NCI-H524 treated with DMSO at 0.1 percent for 48 hours (cell line): ENCODE measurements around the gene SEBOX.

Source experiments
- DNase-seq: peaks from one replicate; lab custom pipeline; 2025; lab: John Stamatoyannopoulos, UW

Gene SEBOX

GRCh38 chr17:28368915-28369683, 4.1 kb upstream of the SEBOX start:
- no peak for DNase-seq

- DNase-seq = no peak
Measured at GRCh38 chr17:28368306-28368831, 3.4 kb upstream of the SEBOX start.

GRCh38 chr17:28367641-28368305, 2.8 kb upstream of the SEBOX start:
- no peak for DNase-seq

- DNase-seq = no peak
Measured at GRCh38 chr17:28366605-28367004, 1.6 kb upstream of the SEBOX start.

GRCh38 chr17:28365487-28365886, 488 bp upstream of the SEBOX start:
- peak; percentile 44 for DNase-seq

- no peak for DNase-seq
Measured at GRCh38 chr17:28363776-28364650, 986 bp downstream of the SEBOX start.

GRCh38 chr17:28363186-28363585, 1.8 kb downstream of the SEBOX start:
- DNase-seq = no peak

GRCh38 chr17:28357901-28358197, 7.2 kb downstream of the SEBOX start:
- no peak for DNase-seq

- peak; percentile 73 for DNase-seq
Measured at GRCh38 chr17:28357061-28357900, 7.7 kb downstream of the SEBOX start, which contains the start of gene POLDIP2. TSS of gene POLDIP2 (minus strand) at chr17:28357527. CDS start at chr17:28357448, 79 bp downstream.

GRCh38 chr17:28350271-28350670, 14.7 kb downstream of the SEBOX start:
- no peak for DNase-seq

- DNase-seq = no peak
Measured at GRCh38 chr17:28348979-28349378, 16.0 kb downstream of the SEBOX start.

- DNase-seq = no peak
Measured at GRCh38 chr17:28347261-28347891, 17.6 kb downstream of the SEBOX start.

- DNase-seq = no peak
Measured at GRCh38 chr17:28346746-28347246, 18.2 kb downstream of the SEBOX start.

GRCh38 chr17:28346199-28346580, 18.8 kb downstream of the SEBOX start:
- no peak for DNase-seq

- DNase-seq = no peak
Measured at GRCh38 chr17:28345419-28346198, 19.4 kb downstream of the SEBOX start.

- DNase-seq = no peak
Measured at GRCh38 chr17:28344435-28344901, 20.5 kb downstream of the SEBOX start.

- DNase-seq = no peak
Measured at GRCh38 chr17:28344011-28344410, 21.0 kb downstream of the SEBOX start.

- no peak for DNase-seq
Measured at GRCh38 chr17:28343491-28343932, 21.5 kb downstream of the SEBOX start.

- DNase-seq = no peak
Measured at GRCh38 chr17:28342313-28342712, 22.7 kb downstream of the SEBOX start.

- DNase-seq = no peak
Measured at GRCh38 chr17:28341516-28341915, 23.5 kb downstream of the SEBOX start.
